HepG2 (cell line): ENCODE measurements around the gene MAPK8IP1.

Experiments
- HOXA7 ChIP-seq: sonication (generic); formaldehyde crosslinking; IDR thresholded peaks from 2 replicates; pipeline ENCODE4 v1.8.1; 2022; ENCODE audit warnings: mild to moderate bottlenecking, missing genetic modification reagents, moderate library complexity
- POLR2AphosphoS5 ChIP-seq: IDR thresholded peaks from 2 replicates; pipeline ENCODE4 v1.6.1; 2012; ENCODE audit warnings: low read depth, low read length
- TBL1XR1 ChIP-seq: fragments of 150-350 bp; IDR thresholded peaks from 2 replicates; pipeline ENCODE4 v1.6.1; 2014; ENCODE audit warnings: borderline replicate concordance, low read length; ENCODE audit not compliant: partially characterized antibody

- no peak for TF ChIP-seq TBL1XR1
- TF ChIP-seq HOXA7 (CRISPR knock-in tag) = no peak
- no peak for TF ChIP-seq POLR2AphosphoS5
Measured at GRCh38 chr11:45890886-45891550, 5.6 kb downstream of the MAPK8IP1 start.
